NCI-H2029 treated with DMSO at 0.1 percent for 48 hours (cell line): ENCODE results near the gene COLQ.

Experiments used
- DNase-seq: peaks from one replicate; lab custom pipeline; 2025; lab: John Stamatoyannopoulos, UW

COLQ gene

GRCh38 chr3:15520185-15520584, 1.3 kb downstream of the COLQ start:
- DNase-seq = no peak

- no peak for DNase-seq
Observed at GRCh38 chr3:15519096-15519495, 2.4 kb downstream of the COLQ start.

- DNase-seq = no peak
Observed at GRCh38 chr3:15514663-15515340, 6.7 kb downstream of the COLQ start.

GRCh38 chr3:15513810-15514662, 7.5 kb downstream of the COLQ start:
- no peak for DNase-seq

- DNase-seq = no peak
Observed at GRCh38 chr3:15513116-15513515, 8.4 kb downstream of the COLQ start.

- DNase-seq = peak; percentile 86
Observed at GRCh38 chr3:15512166-15512565, 9.3 kb downstream of the COLQ start.

- DNase-seq = no peak
Observed at GRCh38 chr3:15511156-15511555, 10.3 kb downstream of the COLQ start.

- DNase-seq = no peak
Observed at GRCh38 chr3:15510493-15510892, 11.0 kb downstream of the COLQ start.

- DNase-seq = no peak
Observed at GRCh38 chr3:15506571-15506970, 14.9 kb downstream of the COLQ start.

- DNase-seq = no peak
Observed at GRCh38 chr3:15505479-15506165, 15.9 kb downstream of the COLQ start.

- DNase-seq = no peak
Observed at GRCh38 chr3:15502616-15503015, 18.9 kb downstream of the COLQ start.

- no peak for DNase-seq
Observed at GRCh38 chr3:15501126-15501525, 20.4 kb downstream of the COLQ start.

- DNase-seq = no peak
Observed at GRCh38 chr3:15500107-15500724, 21.3 kb downstream of the COLQ start.

- no peak for DNase-seq
Observed at GRCh38 chr3:15499536-15499935, 22.0 kb downstream of the COLQ start.

- DNase-seq = no peak
Observed at GRCh38 chr3:15498431-15499214, 22.9 kb downstream of the COLQ start.

GRCh38 chr3:15497964-15498363, 23.5 kb downstream of the COLQ start:
- DNase-seq = no peak

GRCh38 chr3:15496341-15496664, 25.2 kb downstream of the COLQ start:
- DNase-seq = no peak

- DNase-seq = peak; percentile 90
Observed at GRCh38 chr3:15495461-15496340, 25.8 kb downstream of the COLQ start.

- DNase-seq = no peak
Observed at GRCh38 chr3:15493436-15493835, 28.1 kb downstream of the COLQ start.

- no peak for DNase-seq
Observed at GRCh38 chr3:15492847-15493360, 28.6 kb downstream of the COLQ start.

- DNase-seq = no peak
Observed at GRCh38 chr3:15491143-15491542, 30.4 kb downstream of the COLQ start.
